Spleen (tissue), 7 donors: ENCODE results near the gene CDKN2D.

Source experiments
- CTCF ChIP-seq, 11 experiments: fragments of 200-600 bp in 7 of 11; fragments of 450-650 bp in 4 of 11; sonication (generic) in 4 of 11; IDR thresholded peaks in 8 of 11; conservative IDR thresholded peaks in 3 of 11; 1 replicate in 7 of 11; 2 replicates in 4 of 11; pipeline versions ENCODE4 v1.4.0 to v1.8.0; 2016 to 2021; ENCODE audit warnings: antibody characterized with exemption in 11 of 11, inconsistent platforms in 4 of 11, mild to moderate bottlenecking in 1 of 11
- POLR2AphosphoS5 ChIP-seq, 3 donors: sonication (generic); formaldehyde crosslinking; IDR thresholded peaks; one replicate each; pipeline ENCODE4 v1.5.1; 2017; ENCODE audit warnings: antibody characterized with exemption in 3 of 3
- donor health status: DM: no; HTN: no; CAD: no; lungs with moderate emphysema.
- donor health status: DM: no; HTN: no; CAD: no.
- donor health status: DM: no; HTN: no; CAD: no.

- TF ChIP-seq CTCF (IDR thresholded peaks at IDR 0.05 in 8 of 11, conservative IDR thresholded peaks at IDR 0.05 in 3 of 11) (no peak), POLR2AphosphoS5 (IDR thresholded peaks at IDR 0.05) (peak; percentile 69 to 87 (median 84))
Observed at GRCh38 chr19:10612499-10613119, 43.8 kb upstream of the CDKN2D start.
